ENCODE measurements around the gene DPP4. TPM values are rescaled to one million over a fixed set of nuclear protein-coding genes. Genes with fewer than 3 reads are reported as not detected.
A peak's percentile ranks its signal among the peaks of the same experiment; 100 is the strongest.

Gene DPP4
- total and polyA plus RNA-seq, 2 experiments from 2014 or later, result 1.5 to 2.8 TPM

- TF ChIP-seq CTCF (conservative IDR thresholded peaks at IDR 0.05; ENCODE audit: low read depth in 2 of 2) (no peak), POLR2AphosphoS5 (IDR thresholded peaks at IDR 0.05; ENCODE audit: low read depth) (no peak), ZNF331 (CRISPR knock-in tag; IDR thresholded peaks at IDR 0.05; ENCODE audit: low read depth) (no peak), REST (IDR thresholded peaks at IDR 0.05; ENCODE audit: unreplicated experiment) (no peak), EZH2 (IDR thresholded peaks at IDR 0.05; ENCODE audit: low read depth, unreplicated experiment) (no peak)
Observed at GRCh38 chr2:162004031-162004430, 70.0 kb downstream of the DPP4 start (continued).

GRCh38 chr2:162002623-162003235 is 71.3 kb downstream of the DPP4 start:
- DNase-seq (ENCODE audit: low spot score), result peak; percentile 51
- Histone ChIP-seq H3F3A (replicated peaks; ENCODE audit: low read depth) (no peaks in the 10 kb centered on the region), H3K79me2 (replicated peaks; ENCODE audit: insufficient read depth) (no peaks in the 10 kb centered on the region), H3K27me3 (ENCODE audit: insufficient read depth) (no peaks in the 10 kb centered on the region), H3K9me2 (ENCODE audit: insufficient read depth) (peaks cover 4% of the 10 kb centered on the region; the same call in 1 of the 2 replicates), H3K4me2 (peak overlapping the region; percentile 29; the same call in 1 of the 2 replicates), H3K27ac (ENCODE audit: low read depth) (peak overlapping the region; percentile 12; the same call in 1 of the 2 replicates), H3K4me3 (peak overlapping the region; percentile 0; the same call in 1 of the 2 replicates), H3K4me1 (ENCODE audit: insufficient read depth) (peaks cover 44% of the 10 kb centered on the region), H4K20me1 (replicated peaks; ENCODE audit: insufficient read depth) (no peaks in the 10 kb centered on the region), H3K36me3 (ENCODE audit: insufficient read depth) (no peaks in the 10 kb centered on the region), H2AFZ (no peak overlapping the region; the same call in 1 of the 2 replicates)
- no peaks in the 10 kb centered on the region; the same call in 1 of the 3 replicates for H3K36me3 Mint-ChIP-seq (ENCODE audit: low read depth)
- peak overlapping the region; percentile 21; the same call in 1 of the 3 replicates for H3K4me3 Mint-ChIP-seq
- ATAC-seq, result peak; percentile 66
- no peak for TF ChIP-seq EZH2 (IDR thresholded peaks at IDR 0.05; ENCODE audit: low read depth, unreplicated experiment)
- TF ChIP-seq STAT1 (IDR thresholded peaks at IDR 0.05; ENCODE audit: unreplicated experiment), result no peak
- TF ChIP-seq CTCF (conservative IDR thresholded peaks at IDR 0.05; ENCODE audit: low read depth in 2 of 2), result no peak
- no peak for TF ChIP-seq CREB1 (CRISPR knock-in tag; IDR thresholded peaks at IDR 0.05; ENCODE audit: low read depth)
- no peak for TF ChIP-seq EZH2phosphoT487 (IDR thresholded peaks at IDR 0.05; ENCODE audit: unreplicated experiment)
- TF ChIP-seq ETS1 (IDR thresholded peaks at IDR 0.05), result no peak
- no peak for TF ChIP-seq ZNF331 (CRISPR knock-in tag; IDR thresholded peaks at IDR 0.05; ENCODE audit: low read depth)
- TF ChIP-seq ZNF114 (CRISPR knock-in tag; IDR thresholded peaks at IDR 0.05), result no peak
- H3K27ac Mint-ChIP-seq, result peak overlapping the region; percentile 81
- H3K4me1 Mint-ChIP-seq, result peaks cover 49% of the 10 kb centered on the region
- H3K9me3 Mint-ChIP-seq, result no peaks in the 10 kb centered on the region; the same call in 2 of the 3 replicates
- H3K27me3 Mint-ChIP-seq (ENCODE audit: insufficient read depth, low read depth, poor library complexity), result no peaks in the 10 kb centered on the region

All from GM23338 (cell line).